ENCODE results near the gene RRN3. TPM values are rescaled to one million over a fixed set of nuclear protein-coding genes. Genes with fewer than 3 reads are reported as not detected.
"Not testable (repeated sequence)": the region's sequence is repeated elsewhere in the genome, so short reads cannot be mapped to it uniquely, and the experiment has no call there.

RRN3 gene
- total RNA-seq, 1 experiment from 2014 or later, result 29.9 TPM

GRCh38 chr16:15073101-15073500, 21.0 kb downstream of the RRN3 start:
- DNase-seq (no peak), ATAC-seq (no peak)
- Histone ChIP-seq H4K20me1 (ENCODE audit: low read length) (no peaks in the 10 kb centered on the region), H3K9me2 (replicated peaks; ENCODE audit: low read length) (no peaks in the 10 kb centered on the region), H3F3A (ENCODE audit: low read length, unreplicated experiment) (peaks cover 3% of the 10 kb centered on the region), H3K27ac (ENCODE audit: low read length) (no peak overlapping the region), H3K4me3 (ENCODE audit: low read length) (no peak overlapping the region), H3K9me3 (ENCODE audit: low read length) (no peaks in the 10 kb centered on the region), H3K79me2 (ENCODE audit: low read length) (no peaks in the 10 kb centered on the region), H2AFZ (ENCODE audit: low read length) (no peak overlapping the region), H3K36me3 (ENCODE audit: low read depth, low read length) (peaks cover 13% of the 10 kb centered on the region; the same call in 1 of the 2 replicates), H3K9ac (ENCODE audit: low read length) (no peak overlapping the region), H3K4me1 (ENCODE audit: insufficient read depth, low read length) (no peaks in the 10 kb centered on the region), H3K4me2 (ENCODE audit: low read length) (no peak overlapping the region), H3K27me3 (ENCODE audit: low read length) (no peaks in the 10 kb centered on the region)
- BruUV-seq (replicated peaks), result no TSS peak
- no peak for TF ChIP-seq EZH2 (IDR thresholded peaks at IDR 0.05; ENCODE audit: low read length, unreplicated experiment)
- TF ChIP-seq CTCF (conservative IDR thresholded peaks at IDR 0.05; ENCODE audit: low read depth, low read length), result no peak
- no peak for TF ChIP-seq EZH2phosphoT487 (IDR thresholded peaks at IDR 0.05; ENCODE audit: borderline replicate concordance, low read length)
- intact Hi-C loops (cut with micrococcal nuclease), result no loop called here
- ChIA-PET POLR2A (ENCODE audit: unreplicated experiment) (no interaction called here), CTCF (no interaction called here)

GRCh38 chr16:15071916-15072769, 21.9 kb downstream of the RRN3 start:
- H3K9me3 ChIP-seq (ENCODE audit: low read length); H3K27me3 ChIP-seq (ENCODE audit: low read length); H3F3A ChIP-seq (ENCODE audit: low read length, unreplicated experiment); BruUV-seq (replicated peaks); H3K79me2 ChIP-seq (ENCODE audit: low read length); DNase-seq; intact Hi-C loops (cut with micrococcal nuclease); H2AFZ ChIP-seq (ENCODE audit: low read length); H3K4me2 ChIP-seq (ENCODE audit: low read length); H3K27ac ChIP-seq (ENCODE audit: low read length); H3K4me3 ChIP-seq (ENCODE audit: low read length); H3K4me1 ChIP-seq (ENCODE audit: insufficient read depth, low read length); CTCF ChIA-PET; H4K20me1 ChIP-seq (ENCODE audit: low read length); H3K9ac ChIP-seq (ENCODE audit: low read length); H3K9me2 ChIP-seq (replicated peaks; ENCODE audit: low read length): not testable (repeated sequence)
- POLR2A ChIA-PET (ENCODE audit: unreplicated experiment), result interaction anchor here (0.6 kb wide), 1 partner anchor 131 kb away, joined by 8 read pairs; no protein-coding TSS in a partner anchor
- H3K36me3 ChIP-seq (ENCODE audit: low read depth, low read length), result peaks cover 13% of the 10 kb centered on the region; the same call in 1 of the 2 replicates
- peak; percentile 61 for ATAC-seq

GRCh38 chr16:15071013-15071412, 23.1 kb downstream of the RRN3 start:
- H3K27me3 ChIP-seq (ENCODE audit: low read length); intact Hi-C loops (cut with micrococcal nuclease); H3K4me1 ChIP-seq (ENCODE audit: insufficient read depth, low read length); H3K9me3 ChIP-seq (ENCODE audit: low read length); H4K20me1 ChIP-seq (ENCODE audit: low read length); BruUV-seq (replicated peaks); H3K27ac ChIP-seq (ENCODE audit: low read length); H2AFZ ChIP-seq (ENCODE audit: low read length); DNase-seq; POLR2A ChIA-PET (ENCODE audit: unreplicated experiment); H3K4me3 ChIP-seq (ENCODE audit: low read length); H3K9me2 ChIP-seq (replicated peaks; ENCODE audit: low read length); H3F3A ChIP-seq (ENCODE audit: low read length, unreplicated experiment); H3K4me2 ChIP-seq (ENCODE audit: low read length); H3K9ac ChIP-seq (ENCODE audit: low read length); CTCF ChIA-PET; ATAC-seq; H3K79me2 ChIP-seq (ENCODE audit: low read length): not testable (repeated sequence)
- H3K36me3 ChIP-seq (ENCODE audit: low read depth, low read length), result peaks cover 13% of the 10 kb centered on the region; the same call in 1 of the 2 replicates

GRCh38 chr16:15066690-15067089, 27.4 kb downstream of the RRN3 start:
- H3K4me1 ChIP-seq (ENCODE audit: insufficient read depth, low read length); H3K9ac ChIP-seq (ENCODE audit: low read length); H3K27ac ChIP-seq (ENCODE audit: low read length); H3K4me3 ChIP-seq (ENCODE audit: low read length); CTCF ChIA-PET; H3F3A ChIP-seq (ENCODE audit: low read length, unreplicated experiment); intact Hi-C loops (cut with micrococcal nuclease); H3K36me3 ChIP-seq (ENCODE audit: low read depth, low read length); H3K27me3 ChIP-seq (ENCODE audit: low read length); H3K9me2 ChIP-seq (replicated peaks; ENCODE audit: low read length); BruUV-seq (replicated peaks); DNase-seq; POLR2A ChIA-PET (ENCODE audit: unreplicated experiment); H3K4me2 ChIP-seq (ENCODE audit: low read length); ATAC-seq; H3K9me3 ChIP-seq (ENCODE audit: low read length); H2AFZ ChIP-seq (ENCODE audit: low read length); H3K79me2 ChIP-seq (ENCODE audit: low read length); H4K20me1 ChIP-seq (ENCODE audit: low read length): not testable (repeated sequence)

- H3K27ac ChIP-seq (ENCODE audit: low read length); H4K20me1 ChIP-seq (ENCODE audit: low read length); H3K79me2 ChIP-seq (ENCODE audit: low read length); H3F3A ChIP-seq (ENCODE audit: low read length, unreplicated experiment); BruUV-seq (replicated peaks); H2AFZ ChIP-seq (ENCODE audit: low read length); H3K27me3 ChIP-seq (ENCODE audit: low read length); DNase-seq; intact Hi-C loops (cut with micrococcal nuclease); POLR2A ChIA-PET (ENCODE audit: unreplicated experiment); H3K9ac ChIP-seq (ENCODE audit: low read length); H3K9me3 ChIP-seq (ENCODE audit: low read length); ATAC-seq; H3K9me2 ChIP-seq (replicated peaks; ENCODE audit: low read length); H3K4me1 ChIP-seq (ENCODE audit: insufficient read depth, low read length); H3K4me2 ChIP-seq (ENCODE audit: low read length); CTCF ChIA-PET; H3K4me3 ChIP-seq (ENCODE audit: low read length): not testable (repeated sequence)
- peaks cover 13% of the 10 kb centered on the region for H3K36me3 ChIP-seq (ENCODE audit: low read depth, low read length)
Observed at GRCh38 chr16:15065961-15066360, 28.1 kb downstream of the RRN3 start.

All from PC-3 (cell line).